ENCODE data around the gene RBM6. TPM values are rescaled to one million over a fixed set of nuclear protein-coding genes. Genes with fewer than 3 reads are reported as not detected.
"Not testable (repeated sequence)": the region's sequence is repeated elsewhere in the genome, so short reads cannot be mapped to it uniquely, and the experiment has no call there.

The RBM6 gene
- polyA plus RNA-seq, 1 of the 3 experiments (the other 2 are of a cell fraction) = 67.4 TPM

DNA sequence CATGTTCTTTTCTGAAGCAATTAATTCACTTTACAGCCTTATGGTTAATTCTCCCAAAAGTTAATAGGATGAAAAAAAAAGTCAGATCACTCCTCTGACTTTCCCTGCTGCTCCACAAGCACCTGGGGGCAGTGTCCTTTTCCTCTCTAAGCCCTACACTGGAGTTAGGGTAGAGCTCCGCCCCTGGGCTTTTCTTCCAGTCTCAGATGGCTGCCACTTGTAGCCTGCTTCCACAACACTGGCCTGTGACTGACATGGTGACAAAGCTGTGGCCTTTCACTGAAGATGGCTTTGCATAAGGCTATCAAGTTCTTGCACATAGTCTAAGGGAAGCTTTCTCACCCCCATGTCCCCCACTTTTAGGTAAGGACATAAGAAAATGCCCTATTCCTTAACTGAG is 9.0 kb upstream of the RBM6 start:
- Histone ChIP-seq H4K20me1 (ENCODE audit: insufficient read depth) (no peaks in the 10 kb centered on the region), H3K36me3 (replicated peaks in 1 of 2; ENCODE audit: control insufficient read depth in 1 of 2, insufficient read depth in 2 of 2, low read length in 1 of 2) (no peaks in the 10 kb centered on the region), H3K27ac (ENCODE audit: low read depth in 2 of 2, low read length in 1 of 2) (no peak overlapping the region), H2AFZ (ENCODE audit: low read depth) (peak overlapping the region; percentile 43; the same call in 1 of the 2 replicates), H3K27me3 (ENCODE audit: insufficient read depth) (no peaks in the 10 kb centered on the region), H3K4me2 (no peak overlapping the region), H3K4me3 (ENCODE audit: low read depth in 2 of 2, low read length in 1 of 2) (no peak overlapping the region), H3K9me3 (no peaks in the 10 kb centered on the region), H3K9me2 (no peaks in the 10 kb centered on the region), H3K9ac (no peak overlapping the region), H3K4me1 (ENCODE audit: control insufficient read depth in 1 of 2, insufficient read depth in 2 of 2, low read depth in 1 of 2, low read length in 1 of 2) (peaks cover 0 to 10% of the 10 kb centered on the region in 2 experiments; a peak in 1 of 4 replicates), H3K79me2 (ENCODE audit: insufficient read depth) (peaks cover 7% of the 10 kb centered on the region; the same call in 1 of the 2 replicates), H3F3A (replicated peaks; ENCODE audit: insufficient read depth) (peaks cover 4% of the 10 kb centered on the region)
- ChIA-PET CTCF (interaction anchor here (0.6 to 3.4 kb wide), 3 partner anchors 10 to 128 kb away, joined by 3 to 13 read pairs (median 3); partner anchors contain the start of gene INKA1), POLR2A (interaction anchor here (0.6 to 1.0 kb wide), 2 partner anchors 9 to 47 kb away, joined by 3 to 10 read pairs; partner anchors contain the start of gene RBM6)
- TF ChIP-seq TEAD4 (IDR thresholded peaks at IDR 0.05; ENCODE audit: borderline replicate concordance, insufficient read depth) (no peak), CHD2 (IDR thresholded peaks at IDR 0.05; ENCODE audit: low read length, partially characterized antibody) (no peak), YY1 (IDR thresholded peaks at IDR 0.05; ENCODE audit: low read depth) (no peak), JUND (IDR thresholded peaks at IDR 0.05) (no peak), SMC3 (IDR thresholded peaks at IDR 0.05; ENCODE audit: low read depth, low read length) (no peak), PBX3 (IDR thresholded peaks at IDR 0.05) (no peak), MEF2A (IDR thresholded peaks at IDR 0.05; ENCODE audit: borderline replicate concordance, low read depth) (no peak), POLR2AphosphoS5 (IDR thresholded peaks at IDR 0.05; ENCODE audit: low read depth, low read length) (no peak), RXRA (IDR thresholded peaks at IDR 0.05; ENCODE audit: borderline replicate concordance, low read depth) (no peak), MXI1 (IDR thresholded peaks at IDR 0.05; ENCODE audit: low read depth, low read length) (no peak), RCOR1 (IDR thresholded peaks at IDR 0.05; ENCODE audit: low read length) (no peak), FOXJ3 (CRISPR knock-in tag; IDR thresholded peaks at IDR 0.05) (no peak)
- TF ChIP-seq, protein P1, sequence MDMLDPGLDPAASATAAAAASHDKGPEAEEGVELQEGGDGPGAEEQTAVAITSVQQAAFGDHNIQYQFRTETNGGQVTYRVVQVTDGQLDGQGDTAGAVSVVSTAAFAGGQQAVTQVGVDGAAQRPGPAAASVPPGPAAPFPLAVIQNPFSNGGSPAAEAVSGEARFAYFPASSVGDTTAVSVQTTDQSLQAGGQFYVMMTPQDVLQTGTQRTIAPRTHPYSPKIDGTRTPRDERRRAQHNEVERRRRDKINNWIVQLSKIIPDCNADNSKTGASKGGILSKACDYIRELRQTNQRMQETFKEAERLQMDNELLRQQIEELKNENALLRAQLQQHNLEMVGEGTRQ (IDR thresholded peaks at IDR 0.05; ENCODE audit: borderline replicate concordance, low read depth, low read length) = no peak
- TF ChIP-seq, protein P2, sequence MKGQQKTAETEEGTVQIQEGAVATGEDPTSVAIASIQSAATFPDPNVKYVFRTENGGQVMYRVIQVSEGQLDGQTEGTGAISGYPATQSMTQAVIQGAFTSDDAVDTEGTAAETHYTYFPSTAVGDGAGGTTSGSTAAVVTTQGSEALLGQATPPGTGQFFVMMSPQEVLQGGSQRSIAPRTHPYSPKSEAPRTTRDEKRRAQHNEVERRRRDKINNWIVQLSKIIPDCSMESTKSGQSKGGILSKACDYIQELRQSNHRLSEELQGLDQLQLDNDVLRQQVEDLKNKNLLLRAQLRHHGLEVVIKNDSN (IDR thresholded peaks at IDR 0.05; ENCODE audit: borderline replicate concordance, low read depth) = no peak
- DNase-seq = no peak
- WGBS (ENCODE audit: low lambda C conversion rate) = 80% methylated on average over 1 of the region's 1 CpG

DNA sequence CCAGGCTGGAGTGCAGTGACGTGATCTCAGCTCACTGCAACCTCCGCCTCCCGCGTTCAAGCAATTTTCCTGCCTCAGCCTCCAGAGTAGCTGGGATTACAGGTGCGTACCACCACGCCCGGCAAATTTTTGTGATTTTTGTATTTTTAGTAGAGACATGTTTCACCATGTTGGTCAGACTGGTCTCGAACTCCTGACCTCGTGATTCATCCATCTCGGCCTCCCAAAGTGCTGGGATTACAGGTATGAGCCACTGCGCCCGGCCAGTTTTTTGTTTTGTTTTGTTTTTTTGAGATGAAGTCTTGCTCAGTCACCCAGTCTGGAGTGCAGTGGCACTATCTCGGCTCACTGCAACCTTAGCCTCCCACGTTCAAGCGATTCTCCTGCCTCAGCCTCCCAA is 7.7 kb upstream of the RBM6 start:
- 94% methylated on average over 15 of the region's 15 CpGs for WGBS (ENCODE audit: low lambda C conversion rate)
- H2AFZ ChIP-seq (ENCODE audit: low read depth); H3K79me2 ChIP-seq (ENCODE audit: insufficient read depth); H3K9ac ChIP-seq; H3K27ac ChIP-seq (ENCODE audit: low read depth in 2 of 2, low read length in 1 of 2); DNase-seq; POLR2A ChIA-PET; H3K4me3 ChIP-seq (ENCODE audit: low read depth in 2 of 2, low read length in 1 of 2); H3K27me3 ChIP-seq (ENCODE audit: insufficient read depth); H4K20me1 ChIP-seq (ENCODE audit: insufficient read depth); H3F3A ChIP-seq (replicated peaks; ENCODE audit: insufficient read depth); H3K9me3 ChIP-seq; H3K9me2 ChIP-seq; H3K4me2 ChIP-seq; H3K36me3 ChIP-seq (replicated peaks in 1 of 2; ENCODE audit: control insufficient read depth in 1 of 2, insufficient read depth in 2 of 2, low read length in 1 of 2): not testable (repeated sequence)
- CTCF ChIA-PET = interaction anchor here (0.7 to 1.2 kb wide), 2 partner anchors 70 to 93 kb away, joined by 3 read pairs; no protein-coding TSS in a partner anchor
- peaks cover 0 to 10% of the 10 kb centered on the region in 2 experiments; a peak in 1 of 4 replicates for H3K4me1 ChIP-seq (ENCODE audit: control insufficient read depth in 1 of 2, insufficient read depth in 2 of 2, low read depth in 1 of 2, low read length in 1 of 2)
